Hematopoietic multipotent progenitor cell treated with erythropoietin and hydrocortisone succinate and interleukin-3 and kit ligand, for 17 days (in vitro differentiated cells): ENCODE measurements around the gene BATF2.
"Not testable (repeated sequence)": the region's sequence is repeated elsewhere in the genome, so short reads cannot be mapped to it uniquely, and the experiment has no call there.

Experiments
- DNase-seq: peaks from one replicate; pipeline ENCODE4 v3.0.0-alpha.2; 2015; ENCODE audit warnings: low spot score

BATF2 gene

GRCh38 chr11:64996710-64997380 is at the start of gene BATF2:
TSS of gene BATF2 (minus strand) at chr11:64996971. CDS start at chr11:64996914, 57 bp downstream.
- DNase-seq = peak; percentile 26

GRCh38 chr11:65045728-65046127 is 49.0 kb upstream of the BATF2 start:
- no peak for DNase-seq

GRCh38 chr11:65045061-65045460 is 48.3 kb upstream of the BATF2 start:
- no peak for DNase-seq

- no peak for DNase-seq
Observed at GRCh38 chr11:65043881-65044501, 47.2 kb upstream of the BATF2 start.

GRCh38 chr11:65042891-65043290 is 46.1 kb upstream of the BATF2 start:
- DNase-seq = no peak

- DNase-seq = peak; percentile 86
Observed at GRCh38 chr11:65040847-65041622, 44.3 kb upstream of the BATF2 start, which contains the start of gene SAC3D1. TSS of gene SAC3D1 (plus strand) at chr11:65041210. CDS start at chr11:65041293, 83 bp downstream.

GRCh38 chr11:65040520-65040846 is 43.7 kb upstream of the BATF2 start:
- DNase-seq = no peak

GRCh38 chr11:65036931-65037330 is 40.2 kb upstream of the BATF2 start:
- no peak for DNase-seq

- no peak for DNase-seq
Observed at GRCh38 chr11:65035579-65035978, 38.8 kb upstream of the BATF2 start.

GRCh38 chr11:65034423-65034822 is 37.7 kb upstream of the BATF2 start:
- no peak for DNase-seq

GRCh38 chr11:65032216-65032615 is 35.4 kb upstream of the BATF2 start:
- no peak for DNase-seq

GRCh38 chr11:65027213-65028067 is 30.7 kb upstream of the BATF2 start, which contains the start of gene SNX15:
TSS of gene SNX15 (plus strand) at chr11:65027439. CDS start at chr11:65027538, 99 bp downstream.
- peak; percentile 97 for DNase-seq

GRCh38 chr11:65026810-65027209 is 30.0 kb upstream of the BATF2 start:
- no peak for DNase-seq

- DNase-seq = not testable (repeated sequence)
Observed at GRCh38 chr11:65023502-65023901, 26.7 kb upstream of the BATF2 start.

GRCh38 chr11:65021509-65021908 is 24.7 kb upstream of the BATF2 start:
- no peak for DNase-seq

- no peak for DNase-seq
Observed at GRCh38 chr11:65021003-65021402, 24.2 kb upstream of the BATF2 start.

GRCh38 chr11:65019824-65020223 is 23.1 kb upstream of the BATF2 start:
- no peak for DNase-seq

GRCh38 chr11:65017937-65018336 is 21.2 kb upstream of the BATF2 start:
- no peak for DNase-seq

GRCh38 chr11:65016705-65017104 is 19.9 kb upstream of the BATF2 start:
- no peak for DNase-seq

- no peak for DNase-seq
Observed at GRCh38 chr11:65014726-65015227, 18.0 kb upstream of the BATF2 start.

GRCh38 chr11:65013888-65014725 is 17.3 kb upstream of the BATF2 start, which contains the start of gene ARL2:
TSS of gene ARL2 (plus strand) at chr11:65014160. CDS start at chr11:65014208, 48 bp downstream.
- DNase-seq = peak; percentile 93
